Spinal cord (tissue), 10 donors: Measurements from ENCODE around the gene MLLT1. TPM values are rescaled to one million over a fixed set of nuclear protein-coding genes. Genes with fewer than 3 reads are reported as not detected.

Experiments
- DNase-seq, 6 donors: peaks; one replicate each; pipeline versions ENCODE4 v3.0.0 to v3.0.0-alpha.2; 2013 to 2015; ENCODE audit warnings: low spot score in 6 of 6, low read depth in 4 of 6
- H3K27ac ChIP-seq: one replicate; pipeline ENCODE4 v1.5.1; 2013; ENCODE audit warnings: low read depth, low read length, control low read depth
- H3K27me3 ChIP-seq: one replicate; pipeline ENCODE4 v1.6.1; 2013; ENCODE audit warnings: low read length; ENCODE audit not compliant: control insufficient read depth, insufficient read depth
- H3K36me3 ChIP-seq: one replicate; pipeline ENCODE4 v1.6.1; 2013; ENCODE audit warnings: low read length; ENCODE audit not compliant: control insufficient read depth, insufficient read depth
- H3K4me1 ChIP-seq: one replicate; pipeline ENCODE4 v1.6.1; 2013; ENCODE audit warnings: low read length; ENCODE audit not compliant: control insufficient read depth, insufficient read depth
- H3K4me3 ChIP-seq: one replicate; pipeline ENCODE4 v1.5.1; 2013; ENCODE audit warnings: low read depth, low read length, control low read depth
- H3K9me3 ChIP-seq: one replicate; pipeline ENCODE4 v1.6.1; 2013; ENCODE audit warnings: low read length; ENCODE audit not compliant: control insufficient read depth, insufficient read depth
- WGBS: methylation state at CpG from one replicate; pipeline ENCODE4 v1.1.5; 2013; ENCODE audit warnings: missing lambda C conversion rate; ENCODE audit not compliant: insufficient coverage; 5-methylcytosine and 5-hydroxymethylcytosine counted together
- polyA plus RNA-seq, 2 donors: library from polyadenylated mRNA; unstranded; fragments of 120-200 nt; gene quantifications; one replicate each; pipeline ENCODE4 v1.2.1, GENCODE V29; 2013; ENCODE audit not compliant: insufficient read length in 2 of 2
- total RNA-seq, 2 donors: library from RNA; depleted of rRNA in 1 of 2; stranded (reverse); fragments of 120-200 nt in 1 of 2; fragments of >200 nt in 1 of 2; gene quantifications; one replicate each; pipeline versions ENCODE4 v1.2.3 to v1.2.4, GENCODE V29; 2013 to 2014
- donor health status: healthy.

MLLT1 gene
- total and polyA plus RNA-seq, 4 donors: 11.5 to 132 (median 80.5) TPM

DNA sequence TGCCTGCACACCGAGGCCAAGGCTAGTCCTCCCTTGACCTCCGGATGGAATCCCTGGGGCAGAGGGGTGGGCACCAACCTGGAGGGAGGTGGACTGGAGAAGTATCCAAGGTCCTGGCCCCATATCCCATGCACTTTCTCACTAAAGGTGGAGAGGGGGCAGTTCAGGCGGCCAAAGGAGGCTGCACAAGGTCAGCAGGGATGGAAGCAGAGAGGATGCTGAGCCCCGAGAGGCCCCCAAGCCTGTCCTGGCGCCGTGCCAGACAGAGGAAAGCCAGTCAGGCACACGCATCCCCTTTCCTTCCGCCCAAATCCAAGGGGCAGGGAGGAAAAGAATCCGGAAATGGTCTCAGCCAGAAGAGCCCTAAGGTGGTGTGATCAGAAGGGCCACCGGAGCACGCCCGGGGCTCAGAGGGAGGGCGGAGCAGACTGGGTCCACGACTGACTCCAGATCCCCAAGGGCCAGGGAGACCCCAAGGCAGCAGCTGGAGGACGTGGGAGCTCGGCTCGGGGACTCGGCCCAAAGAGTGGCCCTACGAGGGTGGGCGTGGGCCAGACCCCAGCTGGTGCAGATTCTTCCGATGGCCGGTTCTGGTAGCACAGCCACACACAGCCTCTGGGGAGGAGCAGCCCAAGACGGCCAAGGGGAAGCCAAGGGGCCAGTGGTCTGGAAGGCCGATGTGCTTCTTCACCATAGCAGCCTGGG lies 60.0 kb downstream of the MLLT1 start:
- H3K9me3 ChIP-seq: no peaks in the 10 kb centered on the region
- 60% methylated on average over 22 of the region's 24 CpGs for WGBS
- no peak for DNase-seq
- H3K4me3 ChIP-seq: no peak overlapping the region
- H3K36me3 ChIP-seq: peaks cover 96% of the 10 kb centered on the region
- H3K27me3 ChIP-seq: no peaks in the 10 kb centered on the region
- peaks cover 74% of the 10 kb centered on the region for H3K4me1 ChIP-seq
- no peak overlapping the region for H3K27ac ChIP-seq

DNA sequence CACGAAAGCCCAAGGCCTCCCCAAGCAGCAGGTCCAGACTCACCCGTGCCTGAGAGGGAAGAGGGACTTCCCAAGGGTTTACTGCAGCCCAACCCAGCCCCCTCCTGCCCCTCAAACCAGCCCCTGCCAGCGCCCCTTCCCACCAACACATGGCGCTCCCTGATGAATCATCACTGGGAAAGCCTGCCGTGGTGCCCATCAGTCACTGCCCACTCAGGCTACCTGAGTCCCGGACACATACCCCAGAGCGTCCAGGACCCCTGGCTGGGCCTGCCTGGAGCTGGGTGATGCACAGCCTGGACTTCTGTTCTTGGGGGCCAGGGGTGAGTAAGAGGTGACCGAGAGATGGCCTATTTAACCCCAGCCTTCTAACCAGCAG lies 60.6 kb downstream of the MLLT1 start:
- DNase-seq: no peak
- no peak overlapping the region for H3K4me3 ChIP-seq
- no peaks in the 10 kb centered on the region for H3K9me3 ChIP-seq
- H3K27ac ChIP-seq: no peak overlapping the region
- peaks cover 73% of the 10 kb centered on the region for H3K4me1 ChIP-seq
- WGBS: 66% methylated on average over 7 of the region's 8 CpGs
- peaks cover 96% of the 10 kb centered on the region for H3K36me3 ChIP-seq
- no peaks in the 10 kb centered on the region for H3K27me3 ChIP-seq

DNA sequence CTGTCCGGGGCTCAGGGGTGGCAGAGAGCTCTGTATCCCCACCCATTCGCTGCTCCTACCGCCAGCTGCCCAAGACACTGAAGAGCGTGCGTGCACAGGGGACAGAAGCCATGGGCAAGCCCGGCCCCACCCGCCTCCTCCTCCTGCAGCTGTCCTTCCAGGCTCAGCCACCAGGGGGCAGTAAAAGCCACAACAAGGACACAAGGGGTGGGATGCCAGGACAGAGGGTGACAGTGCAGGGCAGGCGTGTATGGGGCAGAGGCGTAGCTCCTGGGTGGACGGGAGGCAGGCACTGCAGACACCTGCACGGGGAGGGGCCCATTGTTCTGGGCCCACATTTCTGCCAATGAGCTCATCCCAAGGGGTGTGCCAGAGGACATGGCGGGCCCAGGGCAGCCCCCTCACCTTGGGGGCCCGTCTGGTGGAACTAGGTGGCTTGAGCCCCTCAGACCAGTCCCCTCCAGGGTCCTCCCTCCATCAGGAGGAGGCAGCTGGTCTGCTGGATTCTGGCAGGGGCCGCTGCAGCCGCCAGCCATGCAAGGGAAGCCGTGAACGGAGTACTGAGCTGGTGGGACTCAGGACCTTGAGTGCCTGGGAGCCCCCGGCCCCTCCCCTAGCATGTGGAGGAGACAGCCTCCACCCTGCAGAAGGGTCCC lies 61.2 kb downstream of the MLLT1 start:
- DNase-seq: peak in 5 of 6 donors; percentile 75 to 94 (median 81)
- Histone ChIP-seq H3K4me1 (peaks cover 69% of the 10 kb centered on the region), H3K36me3 (peaks cover 96% of the 10 kb centered on the region), H3K27ac (peak overlapping the region; percentile 70), H3K9me3 (no peaks in the 10 kb centered on the region), H3K27me3 (no peaks in the 10 kb centered on the region), H3K4me3 (no peak overlapping the region)
- WGBS: 28% methylated on average over 16 of the region's 18 CpGs

DNA sequence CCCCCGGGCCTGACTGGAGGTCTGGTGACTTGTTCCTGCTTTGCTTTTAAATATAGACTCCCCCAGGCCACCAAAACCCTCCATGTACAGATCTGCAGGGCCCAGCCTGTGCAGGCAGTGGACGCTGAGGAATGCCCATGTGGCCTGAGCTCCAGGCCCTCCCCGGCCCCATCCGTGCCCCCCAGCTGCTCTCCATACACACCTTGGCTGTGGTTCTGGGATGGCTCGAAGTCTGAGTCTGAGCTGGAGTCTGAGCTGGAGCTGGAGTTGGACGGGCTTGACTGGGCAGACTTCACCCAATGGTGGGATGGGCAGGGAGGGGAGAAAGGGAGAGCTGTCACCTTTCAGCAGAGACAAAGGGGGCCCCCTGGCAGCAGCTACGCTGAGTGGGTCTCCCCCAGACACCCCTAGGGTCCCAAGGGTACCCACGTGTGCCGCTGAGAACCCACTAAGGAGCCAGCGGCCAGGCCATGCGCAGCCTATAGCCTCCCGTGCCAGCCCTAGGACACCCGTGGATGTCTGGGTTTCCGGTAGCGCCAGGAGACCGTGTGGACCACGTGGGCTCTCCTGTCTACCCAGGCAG lies 61.9 kb downstream of the MLLT1 start:
- 58% methylated on average over 16 of the region's 17 CpGs for WGBS
- Histone ChIP-seq H3K27ac (peak overlapping the region; percentile 70), H3K4me3 (no peak overlapping the region)

DNA sequence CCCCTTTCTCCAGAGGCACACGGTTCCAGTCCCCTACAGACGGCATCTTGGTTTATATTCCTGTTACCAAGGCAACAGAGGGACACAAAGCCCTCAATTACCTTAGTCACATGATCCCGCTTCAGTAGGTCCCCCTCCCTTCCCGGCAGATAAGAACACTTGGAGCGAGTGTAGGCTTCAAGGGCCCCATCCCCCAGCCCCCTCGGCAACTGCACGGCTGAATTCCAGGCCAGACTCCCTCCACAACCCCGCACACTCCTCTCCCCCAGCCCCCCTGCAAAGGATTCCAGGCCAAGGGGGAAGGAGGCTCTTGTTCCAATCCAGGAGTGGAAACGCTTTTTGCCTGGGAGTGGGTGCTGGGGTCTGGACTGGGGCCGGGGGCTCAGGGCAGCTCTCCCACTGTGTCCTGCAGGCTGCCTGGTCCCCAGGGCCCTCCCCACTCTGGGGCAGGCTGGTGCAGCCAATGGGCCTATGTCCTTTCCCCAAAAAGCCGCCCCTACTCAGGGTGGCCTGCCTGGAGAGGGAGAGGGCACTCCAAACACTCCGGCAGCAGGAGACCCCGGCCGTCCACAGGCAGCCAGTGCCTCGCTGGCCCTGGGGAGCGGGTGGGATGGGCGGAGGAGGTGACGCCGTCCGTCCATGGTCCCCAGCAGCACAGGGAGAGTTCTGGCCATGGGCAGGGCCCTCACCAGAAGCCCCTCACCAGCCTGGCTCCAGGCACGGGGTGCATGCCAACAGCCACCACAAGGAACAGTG lies 62.6 kb downstream of the MLLT1 start:
- Histone ChIP-seq H3K36me3 (peaks cover 96% of the 10 kb centered on the region), H3K4me3 (peak overlapping the region; percentile 32), H3K27me3 (no peaks in the 10 kb centered on the region), H3K4me1 (peaks cover 64% of the 10 kb centered on the region), H3K9me3 (no peaks in the 10 kb centered on the region), H3K27ac (peak overlapping the region; percentile 70)
- WGBS: 23% methylated on average over 15 of the region's 21 CpGs
- DNase-seq: peak in 5 of 6 donors; percentile 57 to 98 (median 76)

More for the DNA sequence above, 61.9 kb downstream of the MLLT1 start:
- H3K4me1 ChIP-seq: peaks cover 64% of the 10 kb centered on the region
- no peaks in the 10 kb centered on the region for H3K27me3 ChIP-seq
- no peak for DNase-seq
- no peaks in the 10 kb centered on the region for H3K9me3 ChIP-seq
- peaks cover 96% of the 10 kb centered on the region for H3K36me3 ChIP-seq

DNA sequence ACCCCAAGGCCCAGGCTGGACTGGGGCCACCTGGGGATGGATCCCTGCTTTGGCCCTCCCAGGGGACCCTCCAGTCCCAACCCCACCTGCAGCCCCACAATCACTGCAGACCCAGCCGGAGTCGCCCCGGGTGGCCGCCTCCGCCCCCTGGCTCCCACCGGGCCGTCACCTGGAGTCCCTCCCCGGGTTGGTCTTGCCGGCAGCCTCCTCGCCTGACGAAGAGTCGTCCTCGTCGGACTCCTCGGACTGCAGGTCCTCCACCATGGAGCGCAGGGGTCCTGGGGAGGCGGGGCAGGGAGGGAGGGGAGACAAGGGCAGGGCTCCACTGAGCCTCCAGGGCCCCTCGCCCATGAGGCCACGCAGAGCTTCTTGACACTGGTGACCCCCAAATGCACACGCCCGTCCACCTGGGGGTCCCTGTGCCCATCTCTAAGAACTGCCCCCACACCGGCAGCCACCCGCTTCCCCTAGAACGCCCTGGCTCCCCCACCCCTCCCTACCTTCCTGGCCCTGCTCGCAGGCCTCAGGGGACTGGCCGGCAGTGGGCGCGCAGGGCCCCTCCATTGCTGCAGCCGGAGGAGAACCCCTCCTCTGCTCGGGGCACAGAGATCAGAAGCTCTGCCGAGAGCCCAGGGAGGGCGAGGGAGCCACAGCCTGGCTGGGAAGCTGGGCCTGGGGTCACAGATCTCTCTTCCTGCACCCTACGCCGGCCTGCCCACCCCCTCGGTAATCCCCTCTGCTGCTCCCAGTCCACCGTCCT lies 63.4 kb downstream of the MLLT1 start:
- H3K4me3 ChIP-seq: peak overlapping the region; percentile 32

DNA sequence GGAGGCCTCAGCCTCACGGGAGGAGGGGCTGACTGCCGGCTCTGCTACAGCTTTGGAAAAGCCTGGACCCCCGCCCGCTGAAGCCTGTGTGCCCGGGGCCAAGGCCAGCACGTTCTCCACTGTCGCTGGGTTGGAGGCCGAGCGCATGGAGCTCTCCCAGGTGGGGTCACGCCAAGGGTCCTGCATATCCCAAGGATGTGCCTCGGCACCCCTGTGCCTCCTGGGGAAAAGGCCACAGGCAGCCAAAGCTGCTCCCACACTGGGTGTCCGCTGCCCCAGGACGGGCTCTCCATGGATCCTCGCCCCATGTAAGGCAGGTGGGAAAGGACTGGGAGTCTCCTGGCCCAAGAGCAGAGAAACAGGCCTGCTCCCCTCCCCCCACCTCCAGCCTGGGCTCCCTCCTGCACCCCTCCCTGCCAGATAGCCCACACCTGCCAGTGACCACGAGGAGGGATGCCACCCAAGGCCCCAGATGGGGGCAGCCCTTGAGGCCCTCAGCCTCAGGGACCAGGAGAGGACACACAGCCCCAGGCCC lies 64.0 kb downstream of the MLLT1 start:
- Histone ChIP-seq H3K4me3 (no peak overlapping the region), H3K27ac (no peak overlapping the region), H3K9me3 (no peaks in the 10 kb centered on the region), H3K27me3 (no peaks in the 10 kb centered on the region), H3K4me1 (peaks cover 59% of the 10 kb centered on the region), H3K36me3 (peaks cover 96% of the 10 kb centered on the region)
- DNase-seq: no peak
- 78% methylated on average over 15 of the region's 15 CpGs for WGBS

More for the DNA sequence above, 63.4 kb downstream of the MLLT1 start:
- H3K27ac ChIP-seq: peak overlapping the region; percentile 70
- H3K4me1 ChIP-seq: peaks cover 64% of the 10 kb centered on the region
- peaks cover 96% of the 10 kb centered on the region for H3K36me3 ChIP-seq
- no peaks in the 10 kb centered on the region for H3K9me3 ChIP-seq
- H3K27me3 ChIP-seq: no peaks in the 10 kb centered on the region
- 46% methylated on average over 30 of the region's 36 CpGs for WGBS
- DNase-seq: no peak

DNA sequence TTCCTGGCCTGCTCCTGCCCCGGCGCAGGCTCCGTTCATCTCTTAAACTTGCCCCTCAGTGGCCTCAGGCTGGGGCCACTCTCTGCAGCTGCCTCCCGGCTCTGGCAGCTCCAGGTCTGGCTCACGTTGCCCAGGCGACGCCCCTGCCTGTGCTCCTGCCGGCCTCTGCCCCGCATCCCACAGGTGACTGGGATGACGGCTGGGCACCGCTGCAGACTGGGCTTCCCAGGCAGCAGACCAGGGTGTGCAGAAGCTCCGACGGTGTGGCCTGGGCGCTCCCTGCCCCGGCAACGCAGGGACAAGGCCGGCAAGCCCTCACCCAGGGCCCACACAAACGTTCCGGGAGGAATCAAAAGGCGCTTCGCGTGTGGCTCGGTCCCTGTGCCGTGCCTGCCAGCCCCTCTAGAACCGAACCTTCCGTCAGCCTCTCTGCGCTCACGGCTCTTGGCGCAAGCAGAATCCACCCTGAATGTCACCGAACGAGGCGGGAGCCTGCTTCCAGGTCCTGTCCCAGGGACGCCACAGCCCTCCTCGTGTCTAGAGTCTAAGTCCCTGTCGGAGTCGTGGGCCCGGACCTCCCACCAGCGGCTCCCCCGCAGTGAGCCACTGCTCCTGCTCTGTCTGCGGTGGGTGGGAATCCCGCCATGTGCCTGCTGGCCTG lies 64.8 kb downstream of the MLLT1 start:
- H3K4me1 ChIP-seq: peaks cover 52% of the 10 kb centered on the region
- H3K9me3 ChIP-seq: no peaks in the 10 kb centered on the region
- no peak overlapping the region for H3K27ac ChIP-seq
- H3K27me3 ChIP-seq: no peaks in the 10 kb centered on the region
- 78% methylated on average over 41 of the region's 41 CpGs for WGBS
- peaks cover 95% of the 10 kb centered on the region for H3K36me3 ChIP-seq
- no peak overlapping the region for H3K4me3 ChIP-seq
- no peak for DNase-seq
